WTC11 (cell line): ENCODE data around the gene PPP3R1.

Experiments used
- FOXP1 ChIP-seq: sonication (generic); formaldehyde crosslinking; IDR thresholded peaks from 2 replicates; pipeline ENCODE4 v1.8.0; 2022; ENCODE audit warnings: missing genetic modification reagents, mild to moderate bottlenecking, moderate library complexity, borderline replicate concordance
- GRHL2 ChIP-seq: fragments of 250-450 bp; sonication (Bioruptor Pico); IDR thresholded peaks from 2 replicates; pipeline ENCODE4 v1.8.0; 2022; ENCODE audit warnings: mild to moderate bottlenecking, moderate library complexity; ENCODE audit not compliant: insufficient replicate concordance, severe bottlenecking
- NR3C1 ChIP-seq: sonication (generic); formaldehyde crosslinking; conservative IDR thresholded peaks from 2 replicates; pipeline ENCODE4 v1.8.1; 2023; ENCODE audit warnings: low read depth, mild to moderate bottlenecking, missing genetic modification reagents
- ZNF263 ChIP-seq: sonication (generic); formaldehyde crosslinking; IDR thresholded peaks from 2 replicates; pipeline ENCODE4 v1.8.1; 2022; ENCODE audit warnings: low read depth, mild to moderate bottlenecking, moderate library complexity, missing genetic modification reagents

GRCh38 chr2:68190991-68191731 lies 61.2 kb downstream of the PPP3R1 start:
- TF ChIP-seq ZNF263 (CRISPR knock-in tag) = no peak
- TF ChIP-seq NR3C1 (CRISPR knock-in tag) = no peak
- TF ChIP-seq FOXP1 = no peak
- no peak for TF ChIP-seq GRHL2
